ENCODE data around the gene PEPD. TPM values are rescaled to one million over a fixed set of nuclear protein-coding genes. Genes with fewer than 3 reads are reported as not detected.
A peak's percentile ranks its signal among the peaks of the same experiment; 100 is the strongest.

The PEPD gene
- total RNA-seq, 1 donor from 2014 or later, result 23.8 TPM

GRCh38 chr19:33437821-33438671 lies 83.5 kb downstream of the PEPD start:
- no peaks in the 10 kb centered on the region for H3K9me3 Mint-ChIP-seq
- no peak for DNase-seq (ENCODE audit: low spot score)
- H3K4me1 Mint-ChIP-seq (ENCODE audit: low read depth), result peaks cover 2% of the 10 kb centered on the region
- no peak overlapping the region for H3K4me3 Mint-ChIP-seq (ENCODE audit: low read depth)
- H3K36me3 Mint-ChIP-seq (ENCODE audit: low read depth), result no peaks in the 10 kb centered on the region
- no peak overlapping the region for H3K27ac Mint-ChIP-seq
- no peaks in the 10 kb centered on the region for H3K27me3 Mint-ChIP-seq (ENCODE audit: low read depth)
- intact Hi-C loops (cut with micrococcal nuclease), result no loop called here

- H3K9me3 Mint-ChIP-seq, result no peaks in the 10 kb centered on the region
- H3K4me3 Mint-ChIP-seq (ENCODE audit: low read depth), result no peak overlapping the region
- no peak overlapping the region for H3K27ac Mint-ChIP-seq
- no peak for DNase-seq (ENCODE audit: low spot score)
- no peaks in the 10 kb centered on the region for H3K36me3 Mint-ChIP-seq (ENCODE audit: low read depth)
- H3K27me3 Mint-ChIP-seq (ENCODE audit: low read depth), result no peaks in the 10 kb centered on the region
- peaks cover 2% of the 10 kb centered on the region for H3K4me1 Mint-ChIP-seq (ENCODE audit: low read depth)
- intact Hi-C loops (cut with micrococcal nuclease), result no loop called here
Measured at GRCh38 chr19:33437393-33437820, 84.2 kb downstream of the PEPD start.

DNA sequence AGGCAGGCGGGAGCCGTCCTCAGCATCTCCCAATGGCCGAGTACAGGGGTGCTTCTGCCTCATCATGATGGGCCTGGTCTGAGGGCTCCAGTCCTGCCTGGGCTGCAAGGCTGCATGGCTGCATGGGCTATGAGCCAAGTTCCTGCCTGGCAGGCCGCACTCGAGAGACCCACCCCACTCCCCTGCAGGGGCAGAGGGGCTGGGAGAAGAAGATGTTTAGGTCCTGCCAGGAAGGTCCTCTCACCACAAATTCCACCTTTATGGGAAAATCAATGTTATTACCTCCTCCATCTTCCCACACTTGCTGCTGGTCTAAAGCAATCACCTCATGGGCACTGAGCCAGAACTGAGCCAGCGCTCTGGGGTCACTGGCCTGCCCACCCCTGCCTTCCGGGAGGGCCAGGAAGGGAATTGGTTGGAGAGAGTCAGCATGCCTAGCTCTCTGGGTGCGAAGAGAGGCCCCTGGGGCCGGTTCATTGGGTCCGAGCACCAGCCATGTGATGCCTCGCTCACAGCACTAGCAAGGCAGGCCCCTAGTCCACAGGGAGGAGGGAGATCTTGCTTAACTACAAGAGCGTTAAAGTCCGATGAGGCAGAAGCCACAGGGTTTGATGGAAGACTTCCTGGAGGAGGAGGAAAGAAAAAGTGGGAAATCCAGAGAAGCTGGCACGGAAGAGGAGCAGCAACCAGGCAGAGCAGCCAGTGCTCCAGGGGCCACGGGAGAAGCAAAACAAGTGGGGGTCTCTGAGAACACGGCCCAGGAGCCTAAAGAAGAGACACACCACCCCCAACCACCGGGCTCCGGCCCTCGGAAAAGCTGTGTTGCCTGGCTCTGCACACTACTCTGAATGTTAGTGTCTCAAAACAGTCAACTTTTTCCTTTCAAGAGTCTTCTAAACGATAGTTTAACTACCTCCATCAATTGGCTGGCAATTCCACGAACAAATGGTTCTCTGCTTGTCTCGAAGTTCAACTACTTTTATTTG lies 84.9 kb downstream of the PEPD start:
- DNase-seq (ENCODE audit: low spot score), result no peak
- Mint-ChIP-seq H3K27me3 (ENCODE audit: low read depth) (no peaks in the 10 kb centered on the region), H3K9me3 (no peaks in the 10 kb centered on the region), H3K27ac (no peak overlapping the region), H3K4me1 (ENCODE audit: low read depth) (peaks cover 2% of the 10 kb centered on the region), H3K4me3 (ENCODE audit: low read depth) (no peak overlapping the region), H3K36me3 (ENCODE audit: low read depth) (no peaks in the 10 kb centered on the region)
- intact Hi-C loops (cut with micrococcal nuclease), result no loop called here

GRCh38 chr19:33435706-33436359 lies 85.8 kb downstream of the PEPD start:
- Mint-ChIP-seq H3K9me3 (no peaks in the 10 kb centered on the region), H3K36me3 (ENCODE audit: low read depth) (no peaks in the 10 kb centered on the region), H3K4me3 (ENCODE audit: low read depth) (no peak overlapping the region), H3K27me3 (ENCODE audit: low read depth) (no peaks in the 10 kb centered on the region), H3K4me1 (ENCODE audit: low read depth) (no peaks in the 10 kb centered on the region), H3K27ac (no peak overlapping the region)
- intact Hi-C loops (cut with micrococcal nuclease), result no loop called here
- DNase-seq (ENCODE audit: low spot score), result no peak

- Mint-ChIP-seq H3K9me3 (no peaks in the 10 kb centered on the region), H3K27me3 (ENCODE audit: low read depth) (no peaks in the 10 kb centered on the region), H3K27ac (no peak overlapping the region), H3K4me3 (ENCODE audit: low read depth) (no peak overlapping the region), H3K36me3 (ENCODE audit: low read depth) (no peaks in the 10 kb centered on the region), H3K4me1 (ENCODE audit: low read depth) (peaks cover 2% of the 10 kb centered on the region)
- no peak for DNase-seq (ENCODE audit: low spot score)
- intact Hi-C loops (cut with micrococcal nuclease), result no loop called here
Measured at GRCh38 chr19:33434886-33435705, 86.5 kb downstream of the PEPD start.

- no peak for DNase-seq (ENCODE audit: low spot score)
- H3K36me3 Mint-ChIP-seq (ENCODE audit: low read depth), result no peaks in the 10 kb centered on the region
- no peaks in the 10 kb centered on the region for H3K27me3 Mint-ChIP-seq (ENCODE audit: low read depth)
- no peak overlapping the region for H3K4me3 Mint-ChIP-seq (ENCODE audit: low read depth)
- peaks cover 2% of the 10 kb centered on the region for H3K4me1 Mint-ChIP-seq (ENCODE audit: low read depth)
- H3K27ac Mint-ChIP-seq, result no peak overlapping the region
- intact Hi-C loops (cut with micrococcal nuclease), result no loop called here
- H3K9me3 Mint-ChIP-seq, result no peaks in the 10 kb centered on the region
Measured at GRCh38 chr19:33434069-33434885, 87.3 kb downstream of the PEPD start.

- H3K27ac Mint-ChIP-seq, result no peak overlapping the region
- H3K4me1 Mint-ChIP-seq (ENCODE audit: low read depth), result peaks cover 2% of the 10 kb centered on the region
- H3K9me3 Mint-ChIP-seq, result no peaks in the 10 kb centered on the region
- intact Hi-C loops (cut with micrococcal nuclease), result no loop called here
- no peak for DNase-seq (ENCODE audit: low spot score)
- no peaks in the 10 kb centered on the region for H3K27me3 Mint-ChIP-seq (ENCODE audit: low read depth)
- H3K36me3 Mint-ChIP-seq (ENCODE audit: low read depth), result no peaks in the 10 kb centered on the region
- H3K4me3 Mint-ChIP-seq (ENCODE audit: low read depth), result no peak overlapping the region
Measured at GRCh38 chr19:33432446-33433170, 89.0 kb downstream of the PEPD start.

DNA sequence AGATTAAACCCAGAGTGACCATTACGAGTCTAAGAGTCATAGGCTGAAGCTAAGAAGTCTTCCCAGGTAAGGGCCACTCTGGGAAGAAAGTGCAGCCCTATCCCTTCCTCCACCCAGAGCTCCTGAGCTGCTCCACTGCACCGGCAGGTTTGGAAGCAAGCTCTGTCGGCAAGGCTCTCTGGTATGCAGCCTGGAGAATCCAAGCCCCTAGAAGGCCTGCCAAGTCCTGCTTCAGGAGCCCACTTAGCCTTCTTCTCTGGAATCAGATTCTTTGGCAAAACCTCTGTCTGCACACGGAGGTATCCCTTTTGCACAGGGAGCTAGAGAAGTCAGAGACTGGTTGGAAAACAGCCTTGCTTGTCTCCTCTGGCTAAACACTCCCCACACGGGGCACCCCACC lies 89.6 kb downstream of the PEPD start:
- intact Hi-C loops (cut with micrococcal nuclease), result no loop called here
- H3K27ac Mint-ChIP-seq, result no peak overlapping the region
- no peaks in the 10 kb centered on the region for H3K36me3 Mint-ChIP-seq (ENCODE audit: low read depth)
- peaks cover 2% of the 10 kb centered on the region for H3K4me1 Mint-ChIP-seq (ENCODE audit: low read depth)
- no peak for DNase-seq (ENCODE audit: low spot score)
- H3K27me3 Mint-ChIP-seq (ENCODE audit: low read depth), result no peaks in the 10 kb centered on the region
- H3K4me3 Mint-ChIP-seq (ENCODE audit: low read depth), result no peak overlapping the region
- no peaks in the 10 kb centered on the region for H3K9me3 Mint-ChIP-seq

- Mint-ChIP-seq H3K9me3 (no peaks in the 10 kb centered on the region), H3K4me3 (ENCODE audit: low read depth) (no peak overlapping the region), H3K4me1 (ENCODE audit: low read depth) (peaks cover 2% of the 10 kb centered on the region), H3K36me3 (ENCODE audit: low read depth) (no peaks in the 10 kb centered on the region), H3K27me3 (ENCODE audit: low read depth) (no peaks in the 10 kb centered on the region), H3K27ac (no peak overlapping the region)
- DNase-seq (ENCODE audit: low spot score), result peak; percentile 40
- intact Hi-C loops (cut with micrococcal nuclease), result loop anchor here (1.0 kb wide), 1 partner anchor 341 kb away; no protein-coding TSS in a partner anchor
Measured at GRCh38 chr19:33430674-33431277, 90.8 kb downstream of the PEPD start.

DNA sequence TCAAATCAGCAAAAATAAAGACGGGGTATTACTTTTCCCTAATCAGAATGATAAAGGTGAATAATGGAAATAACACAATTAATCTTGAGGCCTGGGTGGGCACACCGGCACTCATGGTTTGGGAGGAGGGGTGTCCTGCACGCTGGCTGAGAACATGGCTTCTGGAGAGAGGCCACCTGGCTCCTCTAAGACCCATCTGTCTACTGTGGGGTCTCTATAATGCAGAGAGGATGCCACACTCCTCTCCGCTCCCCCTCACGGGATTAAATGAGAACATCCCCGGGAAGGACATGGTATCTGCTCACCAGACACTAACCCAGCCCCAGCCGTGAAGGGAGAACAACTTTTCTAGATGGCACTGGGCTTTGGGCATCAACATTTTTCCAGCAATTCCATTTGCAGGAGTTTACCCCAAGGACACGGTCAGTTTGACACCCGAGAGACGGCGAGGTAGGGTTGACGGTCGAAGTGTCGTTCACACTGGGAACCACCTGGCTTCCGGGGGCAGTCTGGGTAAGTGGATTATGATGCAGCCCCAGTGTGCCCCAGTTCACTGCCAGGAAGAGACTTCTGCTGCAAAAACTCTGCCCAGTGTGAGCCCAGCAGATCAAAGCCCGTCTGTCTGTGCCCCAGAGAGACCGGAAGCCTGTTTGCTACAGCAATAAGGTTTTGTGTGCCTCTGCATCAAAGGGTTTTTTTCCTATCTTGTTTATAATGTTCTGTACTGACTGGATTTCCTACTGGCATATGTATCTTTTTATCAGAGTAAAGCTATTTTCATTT lies 91.5 kb downstream of the PEPD start:
- Mint-ChIP-seq H3K27me3 (ENCODE audit: low read depth) (no peaks in the 10 kb centered on the region), H3K9me3 (no peaks in the 10 kb centered on the region), H3K4me1 (ENCODE audit: low read depth) (peaks cover 2% of the 10 kb centered on the region), H3K27ac (no peak overlapping the region), H3K36me3 (ENCODE audit: low read depth) (no peaks in the 10 kb centered on the region), H3K4me3 (ENCODE audit: low read depth) (no peak overlapping the region)
- no peak for DNase-seq (ENCODE audit: low spot score)
- intact Hi-C loops (cut with micrococcal nuclease), result loop anchor here (1.0 kb wide), 1 partner anchor 341 kb away; no protein-coding TSS in a partner anchor

Data from activated T-helper 2 cell treated with anti-CD3 and anti-CD28 coated beads, Interferon-gamma antibody, Interleukin-2, Interleukin-4, amounts not matched to agents 10 μg/mL and 5 μg/mL and 100 μg/mL, durations not matched to agents 14 hours and 24 hours and 36 hours (primary cell).